Esophagus squamous epithelium (tissue), 4 donors: ENCODE measurements around the gene LDB2.

Source experiments
- POLR2A ChIP-seq, 4 donors: fragments of 450-650 bp; IDR thresholded peaks; one replicate each; pipeline ENCODE4 v1.6.1; 2017; ENCODE audit warnings: antibody characterized with exemption in 4 of 4, mild to moderate bottlenecking in 4 of 4, moderate library complexity in 3 of 4
- TF ChIP-seq, protein P1 (sequence below), 6 experiments: fragments of 450-650 bp in 4 of 6; fragments of 200-600 bp in 2 of 6; sonication (generic) in 2 of 6; IDR thresholded peaks; one replicate each; pipeline ENCODE4 v1.5.1; 2016 to 2019; ENCODE audit warnings: antibody characterized with exemption in 6 of 6, mild to moderate bottlenecking in 4 of 6, moderate library complexity in 4 of 6

DNA sequence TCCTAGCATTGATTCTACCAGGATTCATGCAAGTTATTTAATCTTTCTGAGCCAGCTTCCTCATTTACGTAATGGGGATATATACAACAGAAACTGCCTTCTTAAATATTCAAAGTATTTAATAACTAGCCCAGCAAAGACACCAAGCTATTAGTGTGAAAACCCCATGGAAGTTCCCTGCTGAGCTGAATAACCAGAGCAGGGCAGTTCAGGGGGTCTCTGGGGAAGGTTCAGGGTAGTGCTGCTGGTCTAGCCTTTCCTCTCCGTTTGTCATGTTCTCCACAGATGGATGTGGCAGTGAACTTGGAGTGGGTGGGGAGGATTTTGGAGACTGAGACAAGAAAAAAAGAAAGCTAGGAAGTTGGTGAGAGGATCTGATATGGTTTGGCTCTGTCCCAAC is 431.4 kb downstream of the LDB2 start:
- TF ChIP-seq, protein P1, sequence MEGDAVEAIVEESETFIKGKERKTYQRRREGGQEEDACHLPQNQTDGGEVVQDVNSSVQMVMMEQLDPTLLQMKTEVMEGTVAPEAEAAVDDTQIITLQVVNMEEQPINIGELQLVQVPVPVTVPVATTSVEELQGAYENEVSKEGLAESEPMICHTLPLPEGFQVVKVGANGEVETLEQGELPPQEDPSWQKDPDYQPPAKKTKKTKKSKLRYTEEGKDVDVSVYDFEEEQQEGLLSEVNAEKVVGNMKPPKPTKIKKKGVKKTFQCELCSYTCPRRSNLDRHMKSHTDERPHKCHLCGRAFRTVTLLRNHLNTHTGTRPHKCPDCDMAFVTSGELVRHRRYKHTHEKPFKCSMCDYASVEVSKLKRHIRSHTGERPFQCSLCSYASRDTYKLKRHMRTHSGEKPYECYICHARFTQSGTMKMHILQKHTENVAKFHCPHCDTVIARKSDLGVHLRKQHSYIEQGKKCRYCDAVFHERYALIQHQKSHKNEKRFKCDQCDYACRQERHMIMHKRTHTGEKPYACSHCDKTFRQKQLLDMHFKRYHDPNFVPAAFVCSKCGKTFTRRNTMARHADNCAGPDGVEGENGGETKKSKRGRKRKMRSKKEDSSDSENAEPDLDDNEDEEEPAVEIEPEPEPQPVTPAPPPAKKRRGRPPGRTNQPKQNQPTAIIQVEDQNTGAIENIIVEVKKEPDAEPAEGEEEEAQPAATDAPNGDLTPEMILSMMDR (IDR thresholded peaks at IDR 0.05) = no peak
- TF ChIP-seq POLR2A (IDR thresholded peaks at IDR 0.05) = no peak
